ENCODE measurements around the gene SDK1.

SDK1 gene

GRCh38 chr7:4065190-4065589 is 764.1 kb downstream of the SDK1 start:
- Histone ChIP-seq H3K14ac (ENCODE audit: low read length in 2 of 2) (no peak overlapping the region), H3K27me3 (ENCODE audit: control insufficient read depth in 1 of 2, insufficient read depth in 1 of 2, low read length in 2 of 2) (no peaks in the 10 kb centered on the region), H2BK5ac (ENCODE audit: low read depth, low read length, poor library complexity, severe bottlenecking) (no peak overlapping the region), H4K8ac (ENCODE audit: low read length) (no peak overlapping the region), H3K18ac (ENCODE audit: low read depth in 1 of 2, low read length in 2 of 2) (no peak overlapping the region), H3K36me3 (ENCODE audit: control insufficient read depth in 1 of 2, insufficient read depth in 2 of 2, low read depth in 1 of 2, low read length in 2 of 2) (peaks cover 0 to 12% of the 10 kb centered on the region in 2 experiments), H2BK15ac (ENCODE audit: low read depth, poor library complexity, severe bottlenecking) (no peak overlapping the region), H3K79me1 (replicated peaks; ENCODE audit: low read length, poor library complexity, severe bottlenecking) (no peaks in the 10 kb centered on the region), H2BK12ac (ENCODE audit: low read length in 2 of 2) (no peak overlapping the region), H2AFZ (ENCODE audit: low read depth, low read length) (no peak overlapping the region), H3K9me3 (ENCODE audit: control insufficient read depth, low read length) (peaks cover 3% of the 10 kb centered on the region), H3K4me3 (ENCODE audit: insufficient read depth in 1 of 2, low read depth in 1 of 2, low read length in 2 of 2) (peak overlapping the region in 1 of 2 experiments; percentile 51), H3K4me1 (ENCODE audit: control insufficient read depth, insufficient read depth, low read depth, low read length) (peaks cover 3% of the 10 kb centered on the region), H2BK120ac (ENCODE audit: low read depth, low read length) (no peak overlapping the region), H3K27ac (ENCODE audit: low read length, poor library complexity, severe bottlenecking) (no peak overlapping the region), H2AK5ac (ENCODE audit: low read length, severe bottlenecking) (no peak overlapping the region), H3K23ac (ENCODE audit: low read length in 2 of 2) (no peak overlapping the region), H4K91ac (ENCODE audit: low read length) (no peak overlapping the region), H3K9ac (ENCODE audit: low read length) (peak overlapping the region; percentile 60), H3K4me2 (ENCODE audit: low read length, poor library complexity, severe bottlenecking) (no peak overlapping the region), H3K4ac (ENCODE audit: low read depth in 1 of 2, low read length in 2 of 2) (no peak overlapping the region)
- no peak for DNase-seq
- WGBS = 73% methylated on average over 4 of the region's 5 CpGs

GRCh38 chr7:4066206-4066605 is 765.2 kb downstream of the SDK1 start:
- no peak overlapping the region for H3K4me2 ChIP-seq (ENCODE audit: low read length, poor library complexity, severe bottlenecking)
- H3K23ac ChIP-seq (ENCODE audit: low read length in 2 of 2) = no peak overlapping the region
- no peak for DNase-seq
- no peak overlapping the region for H4K91ac ChIP-seq (ENCODE audit: low read length)
- H3K9me3 ChIP-seq (ENCODE audit: control insufficient read depth, low read length) = peaks cover 3% of the 10 kb centered on the region
- peaks cover 0 to 12% of the 10 kb centered on the region in 2 experiments for H3K36me3 ChIP-seq (ENCODE audit: control insufficient read depth in 1 of 2, insufficient read depth in 2 of 2, low read depth in 1 of 2, low read length in 2 of 2)
- no peak overlapping the region for H3K18ac ChIP-seq (ENCODE audit: low read depth in 1 of 2, low read length in 2 of 2)
- WGBS = 84% methylated on average over 10 of the region's 10 CpGs
- no peak overlapping the region for H2BK5ac ChIP-seq (ENCODE audit: low read depth, low read length, poor library complexity, severe bottlenecking)
- H3K27ac ChIP-seq (ENCODE audit: low read length, poor library complexity, severe bottlenecking) = no peak overlapping the region
- no peak overlapping the region for H4K8ac ChIP-seq (ENCODE audit: low read length)
- peaks cover 3% of the 10 kb centered on the region for H3K4me1 ChIP-seq (ENCODE audit: control insufficient read depth, insufficient read depth, low read depth, low read length)
- H2BK15ac ChIP-seq (ENCODE audit: low read depth, poor library complexity, severe bottlenecking) = no peak overlapping the region
- H2BK12ac ChIP-seq (ENCODE audit: low read length in 2 of 2) = no peak overlapping the region
- H3K14ac ChIP-seq (ENCODE audit: low read length in 2 of 2) = no peak overlapping the region
- H2AK5ac ChIP-seq (ENCODE audit: low read length, severe bottlenecking) = no peak overlapping the region
- H3K9ac ChIP-seq (ENCODE audit: low read length) = no peak overlapping the region
- H3K4me3 ChIP-seq (ENCODE audit: insufficient read depth in 1 of 2, low read depth in 1 of 2, low read length in 2 of 2) = no peak overlapping the region
- H3K27me3 ChIP-seq (ENCODE audit: control insufficient read depth in 1 of 2, insufficient read depth in 1 of 2, low read length in 2 of 2) = no peaks in the 10 kb centered on the region
- H2AFZ ChIP-seq (ENCODE audit: low read depth, low read length) = no peak overlapping the region
- no peak overlapping the region for H2BK120ac ChIP-seq (ENCODE audit: low read depth, low read length)
- no peaks in the 10 kb centered on the region for H3K79me1 ChIP-seq (replicated peaks; ENCODE audit: low read length, poor library complexity, severe bottlenecking)
- H3K4ac ChIP-seq (ENCODE audit: low read depth in 1 of 2, low read length in 2 of 2) = no peak overlapping the region

DNA sequence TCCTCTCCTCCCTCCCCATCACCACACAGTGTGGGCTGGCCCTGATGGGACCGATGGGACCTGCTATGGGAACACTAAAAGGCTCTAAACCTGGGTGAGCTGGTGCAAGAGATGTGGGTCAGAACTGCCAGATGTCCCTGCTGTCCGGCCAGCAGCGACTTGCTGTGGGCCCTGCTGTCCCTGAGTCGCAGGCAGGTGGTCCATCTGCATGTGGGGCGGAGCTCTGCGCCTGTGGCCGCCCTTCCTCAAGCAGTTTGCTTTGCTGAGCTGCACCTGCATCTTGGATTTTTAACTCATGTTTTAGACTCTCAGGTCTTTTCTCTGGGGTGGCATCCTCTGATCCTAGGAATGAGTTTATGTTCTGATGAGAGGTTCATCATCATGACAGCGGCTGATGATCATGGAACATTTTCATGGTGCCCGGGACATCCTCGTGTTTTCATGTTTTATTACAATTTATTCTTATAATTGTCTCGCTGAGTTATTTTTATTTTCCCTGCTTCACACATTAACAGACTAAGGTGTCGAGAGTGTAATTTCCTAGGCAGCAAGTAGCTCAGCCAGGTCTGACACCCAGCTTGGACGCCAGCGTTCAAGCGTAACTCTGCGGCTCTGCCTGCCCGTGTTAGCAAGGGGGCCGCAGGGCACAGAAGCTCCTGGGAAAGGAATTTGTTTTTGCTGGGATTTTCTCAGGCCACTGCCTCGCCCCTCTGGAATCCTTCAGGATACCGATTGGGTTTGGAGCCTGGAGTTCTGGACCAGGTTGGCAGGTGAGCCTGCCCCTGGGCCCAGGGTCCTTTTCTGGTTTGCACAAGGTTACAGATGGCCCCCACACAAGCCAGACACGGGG is 765.8 kb downstream of the SDK1 start:
- no peak overlapping the region for H3K23ac ChIP-seq (ENCODE audit: low read length in 2 of 2)
- no peak overlapping the region for H2BK120ac ChIP-seq (ENCODE audit: low read depth, low read length)
- H3K4me1 ChIP-seq (ENCODE audit: control insufficient read depth, insufficient read depth, low read depth, low read length) = peaks cover 3% of the 10 kb centered on the region
- H2BK12ac ChIP-seq (ENCODE audit: low read length in 2 of 2) = no peak overlapping the region
- H3K27me3 ChIP-seq (ENCODE audit: control insufficient read depth in 1 of 2, insufficient read depth in 1 of 2, low read length in 2 of 2) = no peaks in the 10 kb centered on the region
- H3K27ac ChIP-seq (ENCODE audit: low read length, poor library complexity, severe bottlenecking) = no peak overlapping the region
- H3K14ac ChIP-seq (ENCODE audit: low read length in 2 of 2) = no peak overlapping the region
- no peak overlapping the region for H3K4ac ChIP-seq (ENCODE audit: low read depth in 1 of 2, low read length in 2 of 2)
- no peak overlapping the region for H3K4me2 ChIP-seq (ENCODE audit: low read length, poor library complexity, severe bottlenecking)
- peaks cover 3% of the 10 kb centered on the region for H3K9me3 ChIP-seq (ENCODE audit: control insufficient read depth, low read length)
- no peak for DNase-seq
- no peak overlapping the region for H4K8ac ChIP-seq (ENCODE audit: low read length)
- no peak overlapping the region for H3K9ac ChIP-seq (ENCODE audit: low read length)
- H2BK15ac ChIP-seq (ENCODE audit: low read depth, poor library complexity, severe bottlenecking) = no peak overlapping the region
- no peak overlapping the region for H3K18ac ChIP-seq (ENCODE audit: low read depth in 1 of 2, low read length in 2 of 2)
- H3K36me3 ChIP-seq (ENCODE audit: control insufficient read depth in 1 of 2, insufficient read depth in 2 of 2, low read depth in 1 of 2, low read length in 2 of 2) = peaks cover 0 to 12% of the 10 kb centered on the region in 2 experiments
- no peak overlapping the region for H2BK5ac ChIP-seq (ENCODE audit: low read depth, low read length, poor library complexity, severe bottlenecking)
- H2AK5ac ChIP-seq (ENCODE audit: low read length, severe bottlenecking) = no peak overlapping the region
- H2AFZ ChIP-seq (ENCODE audit: low read depth, low read length) = no peak overlapping the region
- no peaks in the 10 kb centered on the region for H3K79me1 ChIP-seq (replicated peaks; ENCODE audit: low read length, poor library complexity, severe bottlenecking)
- WGBS = 84% methylated on average over 21 of the region's 21 CpGs
- H4K91ac ChIP-seq (ENCODE audit: low read length) = no peak overlapping the region
- no peak overlapping the region for H3K4me3 ChIP-seq (ENCODE audit: insufficient read depth in 1 of 2, low read depth in 1 of 2, low read length in 2 of 2)

DNA sequence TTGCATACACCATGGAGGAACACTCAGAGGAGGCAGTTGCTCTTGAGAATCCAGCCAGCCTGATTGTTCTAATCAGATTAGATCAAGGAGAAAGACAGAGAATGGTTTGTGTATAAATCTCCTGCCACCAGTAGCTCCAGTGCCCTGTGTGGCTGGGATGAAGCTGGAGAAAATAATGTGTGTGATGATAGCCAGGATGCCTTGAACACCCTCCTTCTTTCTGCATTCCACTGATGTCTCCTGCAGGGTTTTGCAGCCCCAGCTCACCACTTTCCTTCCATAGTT is 766.4 kb downstream of the SDK1 start:
- no peak overlapping the region for H2BK5ac ChIP-seq (ENCODE audit: low read depth, low read length, poor library complexity, severe bottlenecking)
- no peaks in the 10 kb centered on the region for H3K27me3 ChIP-seq (ENCODE audit: control insufficient read depth in 1 of 2, insufficient read depth in 1 of 2, low read length in 2 of 2)
- H3K4ac ChIP-seq (ENCODE audit: low read depth in 1 of 2, low read length in 2 of 2) = no peak overlapping the region
- H3K9me3 ChIP-seq (ENCODE audit: control insufficient read depth, low read length) = peaks cover 3% of the 10 kb centered on the region
- H4K91ac ChIP-seq (ENCODE audit: low read length) = no peak overlapping the region
- H2BK15ac ChIP-seq (ENCODE audit: low read depth, poor library complexity, severe bottlenecking) = no peak overlapping the region
- no peak overlapping the region for H2AFZ ChIP-seq (ENCODE audit: low read depth, low read length)
- peak overlapping the region in 1 of 2 experiments; percentile 12 for H3K14ac ChIP-seq (ENCODE audit: low read length in 2 of 2)
- peaks cover 0 to 16% of the 10 kb centered on the region in 2 experiments for H3K36me3 ChIP-seq (ENCODE audit: control insufficient read depth in 1 of 2, insufficient read depth in 2 of 2, low read depth in 1 of 2, low read length in 2 of 2)
- H3K23ac ChIP-seq (ENCODE audit: low read length in 2 of 2) = no peak overlapping the region
- H3K4me1 ChIP-seq (ENCODE audit: control insufficient read depth, insufficient read depth, low read depth, low read length) = peaks cover 3% of the 10 kb centered on the region
- H4K8ac ChIP-seq (ENCODE audit: low read length) = no peak overlapping the region
- no peak overlapping the region for H3K4me2 ChIP-seq (ENCODE audit: low read length, poor library complexity, severe bottlenecking)
- H3K18ac ChIP-seq (ENCODE audit: low read depth in 1 of 2, low read length in 2 of 2) = no peak overlapping the region
- no peak overlapping the region for H3K9ac ChIP-seq (ENCODE audit: low read length)
- H3K4me3 ChIP-seq (ENCODE audit: insufficient read depth in 1 of 2, low read depth in 1 of 2, low read length in 2 of 2) = no peak overlapping the region
- no peak overlapping the region for H2BK120ac ChIP-seq (ENCODE audit: low read depth, low read length)
- no peak overlapping the region for H2AK5ac ChIP-seq (ENCODE audit: low read length, severe bottlenecking)
- no peak for DNase-seq
- no peak overlapping the region for H2BK12ac ChIP-seq (ENCODE audit: low read length in 2 of 2)
- no peak overlapping the region for H3K27ac ChIP-seq (ENCODE audit: low read length, poor library complexity, severe bottlenecking)
- no peaks in the 10 kb centered on the region for H3K79me1 ChIP-seq (replicated peaks; ENCODE audit: low read length, poor library complexity, severe bottlenecking)

Data from mesenchymal stem cell (in vitro differentiated cells and primary cell).